Epidermal melanocyte (primary cell): Measurements from ENCODE around the gene ZNF23.

Experiments
- DNase-seq: peaks from one replicate; pipeline ENCODE4 v3.0.0; 2011; ENCODE audit warnings: low spot score; ENCODE audit not compliant: insufficient read length

The ZNF23 gene

GRCh38 chr16:71472051-71472450 lies 10.0 kb upstream of the ZNF23 start:
- DNase-seq, result no peak

GRCh38 chr16:71467810-71468209 lies 5.8 kb upstream of the ZNF23 start:
- DNase-seq, result no peak

- DNase-seq, result no peak
These were observed 2.2 kb upstream of the ZNF23 start for GRCh38 chr16:71464231-71464630.

- DNase-seq, result no peak
These were observed 1.1 kb downstream of the ZNF23 start for GRCh38 chr16:71460941-71461340.

GRCh38 chr16:71460236-71460635 lies 1.8 kb downstream of the ZNF23 start:
- DNase-seq, result peak; percentile 64

GRCh38 chr16:71459510-71459909 lies 2.5 kb downstream of the ZNF23 start:
- no peak for DNase-seq

GRCh38 chr16:71456801-71457200 lies 5.2 kb downstream of the ZNF23 start:
- no peak for DNase-seq

GRCh38 chr16:71453036-71453435 lies 9.0 kb downstream of the ZNF23 start:
- no peak for DNase-seq

- DNase-seq, result no peak
These were observed 13.0 kb downstream of the ZNF23 start for GRCh38 chr16:71449020-71449419.

GRCh38 chr16:71448274-71448866 lies 13.7 kb downstream of the ZNF23 start:
- no peak for DNase-seq

- DNase-seq, result no peak
These were observed 18.3 kb downstream of the ZNF23 start for GRCh38 chr16:71443714-71444113.

GRCh38 chr16:71442051-71442440 lies 20.0 kb downstream of the ZNF23 start, which contains the start of gene TLE7:
TLE7 (minus strand) TSS chr16:71442054; CDS start chr16:71433324, 8,730 bp downstream.
- DNase-seq, result no peak

GRCh38 chr16:71441348-71442050 lies 20.5 kb downstream of the ZNF23 start:
- no peak for DNase-seq

GRCh38 chr16:71440669-71441347 lies 21.2 kb downstream of the ZNF23 start:
- no peak for DNase-seq

GRCh38 chr16:71439523-71439922 lies 22.5 kb downstream of the ZNF23 start:
- DNase-seq, result no peak

- no peak for DNase-seq
These were observed 25.6 kb downstream of the ZNF23 start for GRCh38 chr16:71436473-71436872.

GRCh38 chr16:71432906-71433305 lies 29.1 kb downstream of the ZNF23 start:
- DNase-seq, result no peak

- no peak for DNase-seq
These were observed 30.1 kb downstream of the ZNF23 start for GRCh38 chr16:71431991-71432390.

- DNase-seq, result no peak
These were observed 30.9 kb downstream of the ZNF23 start for GRCh38 chr16:71431176-71431575.

- DNase-seq, result no peak
These were observed 31.3 kb downstream of the ZNF23 start for GRCh38 chr16:71430744-71431143.

- DNase-seq, result no peak
These were observed 32.5 kb downstream of the ZNF23 start for GRCh38 chr16:71429581-71429980.

- DNase-seq, result no peak
These were observed 33.2 kb downstream of the ZNF23 start for GRCh38 chr16:71428883-71429282.

- no peak for DNase-seq
These were observed 33.7 kb downstream of the ZNF23 start for GRCh38 chr16:71428385-71428784.
